GM18511 (cell line): ENCODE results near the gene PTTG1.

Experiments
- ATAC-seq: cut with Tn5 transposase; IDR thresholded peaks from one replicate; pipeline ENCODE4 v1.9.1; 2021; ENCODE audit warnings: mild to moderate bottlenecking, moderate library complexity; ENCODE audit not compliant: unreplicated experiment

PTTG1 gene

DNA sequence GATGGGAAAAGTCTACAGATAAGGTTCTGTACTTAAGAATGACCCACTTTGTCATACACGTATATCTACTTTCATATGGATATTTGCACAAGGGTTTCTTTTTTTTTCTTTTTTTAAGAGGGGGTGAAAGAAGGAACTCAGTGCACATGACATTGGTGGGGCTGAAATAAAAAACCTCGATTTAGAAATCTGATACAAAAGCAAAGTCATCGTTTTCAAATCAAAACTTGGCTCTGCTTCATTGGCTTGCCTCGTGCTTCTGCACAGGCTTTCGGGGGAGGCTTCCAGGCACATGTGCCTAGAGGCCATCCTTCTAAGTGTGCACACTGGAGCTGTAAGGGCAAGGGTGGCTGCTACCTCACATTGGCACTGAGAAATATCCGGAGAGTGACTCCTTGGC, 31.1 kb downstream of the PTTG1 start:
- peak; percentile 32 for ATAC-seq

DNA sequence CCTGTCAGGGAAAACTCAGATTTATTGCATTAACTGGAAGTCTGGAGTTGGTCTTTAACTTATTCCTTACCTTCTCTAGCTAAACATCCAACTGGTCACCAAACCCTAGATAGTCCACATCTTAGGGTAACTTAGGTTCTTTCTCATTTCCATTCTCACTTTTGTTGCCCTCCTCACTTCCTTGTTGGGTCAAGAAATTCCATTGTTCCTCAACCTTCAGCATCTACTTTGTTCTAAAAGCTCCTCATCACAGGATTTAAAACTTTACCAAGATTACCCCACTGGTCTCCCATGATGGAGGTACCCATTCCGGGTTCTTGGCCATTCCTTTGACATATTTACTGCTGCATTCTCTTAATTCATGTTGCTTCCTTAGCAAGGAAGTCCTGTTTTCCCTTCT, 32.1 kb downstream of the PTTG1 start:
- ATAC-seq = no peak

DNA sequence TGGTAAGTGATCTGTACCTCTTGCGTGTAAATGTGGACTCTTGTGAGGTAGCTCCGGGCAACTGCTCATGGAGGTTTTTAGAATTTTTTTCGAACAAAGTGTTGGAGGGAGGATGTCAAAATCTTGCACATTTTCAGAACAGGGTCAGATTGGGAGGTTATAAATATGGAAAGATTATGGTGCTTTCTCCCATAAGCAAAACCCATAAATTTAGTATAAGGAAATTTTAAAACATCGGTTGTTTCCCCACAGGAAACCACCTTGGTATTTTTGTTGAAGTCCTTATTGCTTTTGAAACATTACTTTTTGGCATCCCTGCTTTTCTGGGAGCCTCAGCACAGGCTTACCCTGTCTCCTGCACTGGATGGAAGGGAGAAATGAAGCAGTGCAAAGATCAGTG, 33.9 kb downstream of the PTTG1 start:
- no peak for ATAC-seq

DNA sequence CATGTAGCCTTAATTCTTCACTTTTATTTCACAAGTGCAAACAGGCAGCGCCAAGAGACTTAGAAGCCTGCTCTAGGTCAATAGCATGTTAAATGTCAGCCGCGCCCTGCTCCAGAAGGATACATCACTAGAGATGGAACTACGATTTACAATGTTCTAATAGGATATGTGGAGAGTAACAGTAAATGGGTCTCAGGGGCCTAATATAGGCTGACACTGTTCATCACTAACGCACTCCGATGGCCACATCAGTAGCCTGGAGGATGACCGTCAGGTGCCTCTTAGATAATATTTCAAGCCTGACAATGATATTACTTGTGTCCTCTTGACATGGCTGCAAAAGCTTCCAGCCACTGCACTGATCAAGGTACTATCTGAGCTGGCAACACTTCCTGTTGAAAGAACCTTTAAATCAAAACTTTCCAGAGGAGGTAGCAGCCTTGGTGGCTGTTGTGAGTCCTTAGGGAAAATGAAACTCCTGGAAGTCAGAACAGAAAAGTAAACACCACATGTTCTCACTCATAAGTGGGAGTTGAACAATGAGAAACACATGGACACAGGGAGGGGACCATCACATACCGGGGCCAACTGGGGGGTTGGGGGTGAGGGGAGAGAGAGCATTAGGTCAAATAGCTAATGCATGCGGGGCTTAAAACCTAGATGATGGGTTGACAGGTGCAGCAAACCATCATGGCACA, 35.0 kb downstream of the PTTG1 start:
- no peak for ATAC-seq

DNA sequence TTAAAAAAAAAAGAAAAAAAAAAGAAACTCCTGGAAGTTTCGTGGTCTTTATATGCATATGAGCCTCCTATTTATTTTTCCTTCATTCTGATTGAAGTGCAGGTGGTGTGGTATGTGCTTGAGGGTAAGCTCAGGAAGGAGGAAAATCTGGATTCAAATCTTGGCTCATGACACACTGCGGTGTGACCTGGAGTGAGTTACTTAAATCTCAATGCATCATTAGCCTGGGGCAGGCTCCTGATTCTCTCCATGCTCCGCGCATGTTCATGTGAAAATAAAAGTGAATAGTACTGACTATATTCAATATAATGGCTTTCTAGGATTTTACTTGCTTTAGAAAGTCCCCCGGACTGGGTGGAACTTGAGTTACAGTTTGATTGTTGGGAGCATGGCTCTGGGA, 35.6 kb downstream of the PTTG1 start:
- ATAC-seq = no peak

DNA sequence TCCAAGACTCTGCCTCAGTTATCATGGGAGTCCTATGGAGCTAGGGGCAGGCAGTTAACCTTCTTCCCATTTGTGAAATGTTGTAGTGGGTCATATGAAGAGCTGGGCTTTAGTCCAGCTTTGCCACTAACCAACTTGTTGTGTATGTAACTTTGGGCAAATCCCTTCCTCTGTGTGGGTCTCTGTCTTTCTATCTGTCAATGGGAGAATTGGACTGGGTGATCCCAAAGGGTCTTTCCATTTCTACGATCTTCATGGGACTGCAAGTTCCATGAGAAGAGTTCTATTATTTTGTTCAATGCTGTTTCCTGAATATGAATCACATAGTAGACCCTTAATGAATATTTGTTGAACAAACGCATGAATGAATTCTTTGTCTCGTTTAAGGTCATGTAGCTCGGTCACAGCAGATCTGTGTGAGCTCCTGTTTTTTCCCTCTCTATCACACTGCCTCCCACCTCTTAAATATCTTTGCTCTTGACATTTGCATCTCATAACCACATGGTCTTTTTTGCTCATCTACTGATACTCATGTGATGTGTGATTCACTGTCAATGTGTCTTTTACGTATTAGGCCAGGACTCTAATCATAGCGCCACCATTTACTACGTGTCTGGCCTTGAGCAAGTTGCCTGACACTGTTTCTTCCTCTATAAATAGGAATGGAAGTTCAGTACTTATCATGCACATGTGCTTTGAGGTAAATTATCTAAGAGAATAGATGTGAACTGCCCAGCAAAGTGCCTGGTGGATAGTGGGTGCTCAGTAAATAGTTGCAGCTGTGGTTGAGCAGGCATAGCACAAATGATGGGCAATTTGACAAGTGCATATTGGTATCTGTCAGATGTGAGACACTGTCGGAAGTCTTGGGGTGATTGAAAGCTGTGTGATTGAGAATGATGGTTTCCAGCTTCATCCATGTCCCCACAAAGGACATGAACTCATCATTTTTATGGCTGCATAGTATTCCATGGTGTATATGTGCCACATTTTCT, 37.4 kb downstream of the PTTG1 start:
- ATAC-seq = peak; percentile 75

DNA sequence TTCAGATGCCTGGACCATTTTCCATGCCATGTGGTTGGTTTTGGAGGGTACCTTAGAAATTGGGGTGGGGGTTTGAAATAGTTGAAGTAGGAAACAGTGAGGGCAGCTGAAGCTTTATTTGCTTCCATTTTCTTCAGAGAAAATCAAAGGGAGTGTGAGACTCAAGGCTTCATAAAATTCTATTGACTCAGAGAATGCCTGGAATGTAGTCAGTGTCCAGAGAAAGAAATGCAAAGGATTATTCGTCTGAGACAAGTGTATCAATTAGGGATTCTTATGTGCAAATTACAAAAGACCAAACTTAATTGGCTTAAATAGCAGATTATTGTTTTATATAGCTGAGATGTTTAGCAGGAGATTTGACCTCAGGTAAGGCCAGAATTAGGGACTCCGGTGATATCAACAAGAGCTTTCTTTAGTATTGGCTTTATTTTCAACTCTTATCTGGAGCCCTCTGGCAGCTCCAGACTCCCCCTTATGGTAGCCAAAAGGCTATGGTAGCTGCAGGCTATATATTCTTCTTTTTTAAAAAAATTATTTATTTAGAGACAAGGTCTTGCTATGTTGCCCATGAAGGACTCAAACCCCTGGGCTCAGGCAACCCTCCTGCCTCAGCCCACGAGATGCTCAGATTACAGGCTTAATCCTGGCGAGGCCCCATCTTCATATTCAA, 38.9 kb downstream of the PTTG1 start:
- no peak for ATAC-seq

DNA sequence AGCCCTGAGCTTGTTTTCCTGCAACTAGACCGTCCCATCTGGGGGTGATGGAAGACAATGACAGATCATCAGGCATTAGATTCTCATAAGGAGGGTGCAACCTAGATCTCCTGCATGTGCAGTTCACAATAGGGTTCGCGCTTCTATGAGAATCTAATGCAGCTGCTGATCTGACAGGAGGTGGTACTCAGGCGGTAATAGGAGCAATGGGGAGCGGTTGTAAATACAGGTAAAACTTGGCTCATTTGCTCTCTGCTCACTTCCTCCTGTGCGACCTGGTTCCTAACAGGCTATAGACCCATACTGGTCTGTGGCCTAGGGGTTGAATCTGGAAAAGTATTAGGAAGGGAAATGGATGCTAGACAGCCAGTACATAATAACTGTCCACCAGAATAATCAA, 39.7 kb downstream of the PTTG1 start:
- no peak for ATAC-seq

DNA sequence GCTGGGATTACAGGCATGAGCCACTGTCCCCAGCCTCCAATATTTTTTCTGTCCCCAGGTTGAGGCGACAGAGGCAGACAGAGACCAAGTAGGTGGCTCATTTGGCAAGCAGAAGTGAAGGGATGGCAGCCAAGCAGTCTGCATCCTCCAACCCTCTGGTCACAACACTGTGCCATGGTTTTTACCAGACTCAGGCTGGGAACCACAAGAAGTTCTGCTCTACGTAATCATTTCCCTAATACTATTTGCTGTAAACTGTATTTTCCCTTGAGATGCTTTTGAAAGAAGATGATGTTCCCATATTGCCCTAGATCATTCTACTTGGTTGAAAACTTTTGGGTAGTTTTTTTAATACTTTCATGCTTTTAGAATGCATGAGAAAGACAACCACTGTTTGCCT, 40.5 kb downstream of the PTTG1 start:
- ATAC-seq = peak; percentile 36

DNA sequence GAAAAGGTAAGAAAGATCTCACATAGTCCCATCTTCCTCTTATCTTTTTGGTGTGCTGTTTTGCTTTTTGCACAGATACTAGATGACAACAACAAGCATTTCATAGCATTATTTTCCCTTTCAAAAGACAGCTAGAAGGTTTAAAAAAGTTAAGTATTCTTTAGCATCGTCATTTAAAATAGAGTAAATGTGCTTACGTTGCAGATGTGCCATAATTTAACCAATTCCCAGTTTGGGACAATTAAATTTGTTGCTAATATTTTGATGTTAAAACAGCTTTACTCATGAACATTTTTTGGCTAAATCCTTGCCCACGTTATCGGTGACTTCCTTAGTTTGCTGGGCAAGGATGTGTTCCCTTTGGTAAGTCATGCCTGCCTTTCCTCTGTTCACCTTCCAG, 41.6 kb downstream of the PTTG1 start:
- no peak for ATAC-seq

DNA sequence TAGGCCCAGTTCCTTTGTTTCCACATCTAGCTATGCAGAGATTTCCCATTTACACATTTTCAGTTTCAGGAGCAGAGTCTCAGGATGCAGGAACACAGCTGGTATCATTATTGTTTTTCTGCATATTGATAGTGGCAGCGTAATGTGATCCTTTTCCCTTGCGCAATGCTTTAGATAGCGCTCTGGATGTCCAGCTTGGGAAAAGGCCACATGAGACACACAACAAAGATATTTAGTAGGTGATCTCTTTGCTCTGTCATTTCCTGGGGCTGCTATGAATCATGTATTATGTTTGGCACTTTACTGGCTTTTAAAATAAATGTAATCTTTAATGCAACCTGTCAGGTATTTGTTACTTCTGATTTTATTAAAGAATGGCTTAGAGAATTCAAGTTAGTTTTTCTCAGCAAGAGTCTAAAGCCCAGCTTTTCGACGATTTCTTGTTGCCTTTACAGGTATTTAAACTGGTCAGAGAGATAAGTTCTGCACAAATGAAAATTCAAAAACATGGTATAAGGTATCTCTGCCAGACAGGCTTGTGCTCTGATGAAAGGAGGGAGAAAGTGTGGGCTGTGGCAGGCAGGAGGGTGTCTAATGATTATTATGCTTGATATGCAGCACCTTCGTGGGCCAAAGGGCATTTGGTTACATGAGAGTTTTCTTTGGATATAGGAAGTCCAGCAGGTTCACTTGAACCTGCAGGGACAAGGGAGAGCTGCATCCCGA, 42.2 kb downstream of the PTTG1 start:
- no peak for ATAC-seq

DNA sequence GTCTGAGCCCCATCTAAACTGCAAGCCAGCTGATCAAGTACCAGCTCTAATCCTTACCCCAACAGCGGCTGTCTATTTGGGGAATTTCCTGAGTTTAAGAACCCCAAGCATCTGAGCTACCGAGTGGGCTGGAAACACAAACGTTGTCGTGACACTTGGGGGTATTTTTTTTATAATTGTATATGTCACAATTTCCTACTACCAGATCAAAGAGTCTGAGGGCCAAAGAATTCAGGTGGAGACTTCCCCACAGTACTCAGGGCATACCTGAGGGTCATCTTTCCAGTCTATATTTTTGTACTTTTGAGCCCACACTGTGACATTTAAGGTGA, 42.8 kb downstream of the PTTG1 start:
- ATAC-seq = no peak

DNA sequence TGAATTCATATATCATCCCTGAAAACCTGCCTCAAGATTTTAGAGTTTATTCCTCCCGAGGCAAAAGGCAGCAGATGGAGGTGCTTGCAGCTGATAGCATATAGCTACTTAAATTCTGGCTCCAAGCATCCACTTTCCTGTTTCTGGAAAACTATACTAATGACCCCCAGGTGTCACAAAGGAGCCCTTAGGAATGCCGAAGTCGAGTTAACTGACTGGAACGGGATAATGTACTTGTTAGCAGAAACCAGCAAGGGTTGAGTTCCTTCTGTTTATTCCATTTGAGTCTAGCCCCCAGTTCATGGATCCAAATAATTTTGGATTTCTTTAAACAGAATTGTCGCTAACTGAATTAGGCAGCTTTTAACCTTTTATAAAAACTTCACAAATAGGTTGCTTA, 44.5 kb downstream of the PTTG1 start:
- ATAC-seq = no peak

DNA sequence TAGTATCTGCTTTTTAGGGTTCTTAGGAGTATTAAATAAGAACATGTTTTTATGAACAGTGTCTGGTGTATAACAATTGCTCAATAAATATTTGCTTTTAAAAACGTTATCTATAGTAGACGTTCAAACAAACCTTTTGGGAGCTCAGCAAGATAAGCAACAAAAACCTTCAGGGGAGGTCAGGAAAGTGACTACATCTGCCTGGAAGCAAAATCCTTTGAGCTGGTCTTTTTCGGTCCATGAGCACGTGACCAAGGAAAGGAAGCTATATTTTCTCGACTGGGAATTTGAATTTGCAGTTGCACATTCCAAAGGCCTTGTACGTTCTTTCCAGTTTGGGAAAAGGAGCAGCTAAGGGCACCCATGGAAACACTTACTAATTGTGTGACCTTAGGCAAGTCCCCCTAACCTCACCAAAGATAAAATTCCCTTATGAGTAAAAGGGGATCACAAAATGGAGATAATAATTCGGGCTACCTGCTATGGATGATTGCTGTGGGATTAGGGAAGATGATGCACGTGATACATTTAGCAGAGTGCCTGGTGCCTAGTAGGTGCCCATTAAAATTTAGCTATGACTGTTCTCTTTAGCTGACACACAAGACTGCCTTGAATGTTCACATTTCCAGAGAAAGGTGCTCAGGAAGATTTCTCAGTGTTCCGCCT, 45.4 kb downstream of the PTTG1 start:
- ATAC-seq = peak; percentile 13

DNA sequence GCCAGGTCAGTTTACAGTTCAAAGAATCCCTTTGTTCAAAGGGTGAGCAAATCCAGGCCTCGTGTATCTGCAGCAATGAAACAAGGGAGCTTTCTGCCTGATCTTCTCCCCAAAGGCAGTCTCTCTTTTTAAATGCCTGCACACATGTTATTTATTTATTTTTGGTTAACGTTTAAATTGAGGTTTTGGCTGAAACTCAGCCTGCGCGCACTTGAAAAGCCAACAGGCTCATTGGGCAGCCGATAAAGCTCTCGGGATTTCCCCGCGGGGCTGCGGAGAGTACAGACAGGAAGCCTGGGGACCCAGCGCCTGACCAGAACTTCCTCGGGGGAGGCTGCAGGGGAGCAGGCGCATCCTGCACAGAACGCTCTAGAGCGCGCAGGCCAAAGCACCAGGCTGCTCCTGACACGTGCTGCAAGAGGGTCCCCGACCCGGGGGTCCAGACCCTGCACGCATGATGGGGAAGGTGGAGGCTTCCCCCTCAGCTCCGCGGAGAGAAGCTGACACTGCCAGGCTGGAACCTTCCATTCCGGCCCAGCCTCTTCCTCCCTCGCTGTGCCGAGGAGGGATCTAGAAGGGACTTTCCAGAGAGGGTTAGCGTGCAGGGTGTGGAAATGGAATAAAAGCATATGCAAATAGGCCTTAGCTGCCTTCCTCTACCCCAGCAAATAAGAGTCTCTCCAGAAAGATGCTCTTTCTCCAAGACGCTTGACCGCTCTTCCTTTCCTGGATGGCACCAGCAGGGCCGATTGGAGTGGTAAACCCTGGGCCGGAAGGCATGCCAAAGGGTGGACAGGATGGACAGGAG, 46.1 kb downstream of the PTTG1 start:
- peak; percentile 91 for ATAC-seq

DNA sequence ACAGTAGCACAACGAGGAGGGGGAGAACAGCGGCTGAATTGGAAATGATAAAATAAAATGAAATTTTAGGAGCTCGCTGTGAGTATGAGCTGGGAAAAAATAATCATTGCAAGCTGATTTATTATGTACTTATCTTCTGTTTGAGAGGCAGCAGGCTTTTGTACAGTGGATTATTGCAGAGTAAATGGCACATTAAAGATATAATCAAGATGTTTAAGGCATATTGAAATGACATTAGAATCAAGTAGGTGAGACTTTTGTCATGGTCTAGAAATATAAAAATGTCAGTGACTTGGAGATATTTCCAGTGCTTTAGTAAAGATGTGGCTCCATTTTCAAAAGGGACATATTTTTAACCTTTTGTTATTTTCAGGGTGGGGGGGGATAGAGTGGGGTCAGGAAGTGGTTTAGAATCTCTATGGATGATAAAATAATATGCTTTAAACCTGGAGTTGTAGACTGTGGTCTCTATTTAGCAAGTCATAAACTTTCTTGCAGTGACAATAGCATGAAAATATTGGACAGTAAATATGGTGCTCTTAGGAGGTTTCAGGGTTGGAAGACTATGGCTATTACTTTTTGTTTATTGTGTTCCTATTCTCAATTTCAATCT, 46.8 kb downstream of the PTTG1 start:
- no peak for ATAC-seq

DNA sequence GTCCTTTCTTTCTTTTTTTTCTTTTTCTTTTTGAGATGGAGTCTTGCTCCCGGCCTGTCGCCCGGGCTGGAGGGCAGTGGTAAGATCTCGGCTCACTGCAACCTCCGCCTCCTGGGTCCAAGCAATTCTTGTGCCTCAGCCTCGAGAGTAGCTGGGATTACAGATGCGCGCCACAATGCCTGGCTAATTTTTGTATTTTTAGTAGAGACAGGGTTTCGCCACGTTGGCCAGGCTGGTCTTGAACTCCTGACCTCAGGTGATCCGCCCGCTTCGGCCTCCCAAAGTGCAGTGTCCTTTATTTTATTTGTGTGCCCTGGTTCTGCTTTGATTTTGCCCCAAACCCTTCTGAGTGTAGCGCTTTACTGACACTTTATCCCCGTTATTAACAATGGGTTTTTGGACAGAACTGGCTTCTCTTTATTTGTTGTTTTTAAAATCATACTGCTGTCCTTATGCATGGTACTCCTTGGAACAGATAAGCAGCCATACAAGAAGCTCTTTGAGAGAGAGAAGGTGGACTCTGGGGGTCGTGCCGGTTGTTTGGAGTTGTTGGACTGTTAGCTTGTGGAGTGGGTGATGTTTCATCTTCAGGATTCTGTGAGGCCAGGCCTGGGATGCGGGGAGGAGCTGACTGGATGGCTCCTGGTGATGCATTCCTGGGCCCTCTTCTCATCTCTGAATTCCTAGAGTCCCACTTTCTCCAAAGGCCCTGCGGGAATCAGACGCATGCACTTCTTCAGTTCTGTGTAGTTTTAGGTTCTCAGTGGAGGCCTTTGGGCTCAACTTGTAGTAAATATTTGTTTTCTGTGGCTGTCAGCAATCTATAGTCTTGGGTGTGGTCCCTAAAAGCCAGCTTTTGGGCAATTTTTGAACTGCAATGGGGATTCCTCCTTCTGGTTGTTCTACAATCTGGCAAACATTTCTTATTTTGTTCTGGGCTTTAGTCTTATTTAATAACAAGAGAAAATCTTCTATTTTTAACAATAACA, 47.8 kb downstream of the PTTG1 start:
- no peak for ATAC-seq
